Fibroblast of pulmonary artery (primary cell): ENCODE results near the gene PFAS.

Source experiments
- DNase-seq: peaks from one replicate; pipeline ENCODE4 v3.0.0-alpha.2; 2010; ENCODE audit warnings: low read depth
- H3K4me3 ChIP-seq: replicated peaks from 2 replicates; pipeline ENCODE4 v1.5.1; 2011; ENCODE audit warnings: low read depth, mild to moderate bottlenecking, control low read depth, low read length, moderate library complexity
- CTCF ChIP-seq: IDR thresholded peaks from 2 replicates; pipeline ENCODE4 v1.5.1; 2011; ENCODE audit warnings: mild to moderate bottlenecking, control low read depth, low read length, inconsistent platforms; ENCODE audit errors: missing control alignments

The PFAS gene

GRCh38 chr17:8283356-8283755 lies 34.3 kb downstream of the PFAS start:
- no peak for TF ChIP-seq CTCF
- DNase-seq = no peak
- H3K4me3 ChIP-seq = no peak overlapping the region

GRCh38 chr17:8284126-8284525 lies 35.0 kb downstream of the PFAS start:
- DNase-seq = no peak
- TF ChIP-seq CTCF = no peak
- no peak overlapping the region for H3K4me3 ChIP-seq

GRCh38 chr17:8285270-8286181 lies 36.4 kb downstream of the PFAS start:
- no peak overlapping the region for H3K4me3 ChIP-seq
- no peak for TF ChIP-seq CTCF
- no peak for DNase-seq

GRCh38 chr17:8287651-8288335 lies 38.7 kb downstream of the PFAS start:
- TF ChIP-seq CTCF = no peak
- DNase-seq = no peak

GRCh38 chr17:8288336-8289102 lies 39.4 kb downstream of the PFAS start, which contains the start of gene RANGRF:
RANGRF (plus strand) TSS chr17:8288670; CDS start chr17:8288789, 119 bp downstream.
- H3K4me3 ChIP-seq = peak within 1 kb of the TSS; percentile 90
- TF ChIP-seq CTCF = no peak
- DNase-seq = peak; percentile 81

More at GRCh38 chr17:8287651-8288335, 38.7 kb downstream of the PFAS start:
- H3K4me3 ChIP-seq = peak overlapping the region; percentile 90

- DNase-seq = no peak
- peak overlapping the region; percentile 90 for H3K4me3 ChIP-seq
- no peak for TF ChIP-seq CTCF
Measured at GRCh38 chr17:8289103-8289397, 40.0 kb downstream of the PFAS start.
